ENCODE measurements around the gene ASB1.

Gene ASB1

DNA sequence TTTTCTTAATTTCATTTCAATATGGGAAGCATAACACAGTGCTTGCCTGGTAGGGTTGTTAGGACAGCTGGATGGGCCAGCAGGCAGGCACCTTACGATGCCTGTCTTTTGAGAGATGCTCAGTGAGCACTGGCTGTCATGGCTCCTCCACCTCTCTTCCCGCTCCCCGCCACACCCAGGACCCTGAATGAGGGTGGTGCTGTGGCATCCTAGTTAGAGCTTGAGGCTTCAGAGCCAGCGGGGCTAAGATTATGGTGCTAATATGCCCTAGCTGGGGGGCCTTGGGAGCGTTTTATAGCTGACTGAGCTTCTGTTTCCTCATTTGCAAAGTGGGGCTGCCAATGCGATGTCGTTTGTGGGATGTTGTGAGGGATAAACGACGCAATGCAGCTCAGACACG, 37.7 kb downstream of the ASB1 start:
- no peak for FAIRE-seq
- DNase-seq (ENCODE audit: insufficient read length, low spot score), result no peak

DNA sequence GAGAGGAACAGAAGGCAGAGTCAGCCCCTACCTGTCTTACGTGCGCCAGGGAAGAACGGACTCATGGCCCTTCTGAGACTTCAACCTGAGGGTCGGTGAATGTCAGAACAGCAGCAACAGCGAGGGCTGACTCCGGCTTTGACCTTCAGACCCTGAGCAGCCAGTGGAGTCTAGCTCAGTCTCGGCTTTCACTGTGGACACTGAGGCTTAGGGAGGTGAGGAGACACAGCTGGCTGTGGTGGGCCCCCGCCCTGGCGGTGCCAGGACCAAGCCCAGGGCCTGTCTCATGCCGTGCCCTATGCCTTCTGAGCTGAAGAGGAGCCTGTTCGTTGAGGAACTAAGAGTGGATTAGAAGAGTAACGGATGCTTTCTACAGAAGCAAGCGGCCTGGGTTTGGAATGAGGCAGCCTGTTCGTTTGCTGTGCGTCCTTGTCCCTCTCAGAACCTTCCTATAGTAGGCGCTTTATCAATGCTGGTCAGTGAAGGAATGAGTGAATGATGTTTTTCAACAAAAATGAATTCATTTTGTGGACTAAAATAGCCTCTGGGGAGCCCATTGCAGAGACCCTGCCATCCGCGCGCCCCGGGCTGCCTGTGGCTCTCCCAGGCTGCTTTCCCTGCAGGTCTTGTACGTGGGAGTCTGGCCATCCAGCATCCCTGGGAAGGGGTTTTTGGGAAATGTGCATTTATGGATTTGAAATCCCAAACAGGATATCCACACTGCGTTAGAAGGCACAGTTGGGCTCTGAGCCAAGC, 38.9 kb downstream of the ASB1 start:
- no peak for FAIRE-seq
- DNase-seq (ENCODE audit: insufficient read length, low spot score), result no peak

DNA sequence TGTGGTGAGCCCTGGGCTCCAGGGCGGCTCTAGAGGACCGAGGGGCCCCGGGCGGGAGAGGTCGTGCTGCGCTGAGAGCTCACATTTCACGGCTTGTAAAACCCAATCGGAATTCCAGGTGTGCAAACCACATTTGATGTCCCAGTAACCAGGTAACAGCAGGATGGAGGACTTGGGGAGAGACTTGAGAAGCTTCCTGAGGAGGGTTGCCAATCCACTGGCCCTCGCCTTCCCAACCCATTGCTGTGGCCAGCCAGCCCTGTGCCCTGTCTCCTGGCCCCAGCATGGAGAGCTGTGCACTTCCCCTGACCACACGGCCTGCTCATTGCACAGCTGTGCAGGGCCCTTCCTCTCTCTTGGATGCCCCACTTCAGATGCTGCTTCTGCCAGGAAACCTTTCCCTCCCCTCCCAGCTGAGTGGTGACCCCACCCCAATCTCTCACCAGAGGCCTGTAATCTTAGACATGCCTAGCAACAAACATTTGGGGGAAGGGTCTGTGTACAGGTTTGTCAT, 39.6 kb downstream of the ASB1 start:
- FAIRE-seq, result no peak
- DNase-seq (ENCODE audit: insufficient read length, low spot score), result no peak

DNA sequence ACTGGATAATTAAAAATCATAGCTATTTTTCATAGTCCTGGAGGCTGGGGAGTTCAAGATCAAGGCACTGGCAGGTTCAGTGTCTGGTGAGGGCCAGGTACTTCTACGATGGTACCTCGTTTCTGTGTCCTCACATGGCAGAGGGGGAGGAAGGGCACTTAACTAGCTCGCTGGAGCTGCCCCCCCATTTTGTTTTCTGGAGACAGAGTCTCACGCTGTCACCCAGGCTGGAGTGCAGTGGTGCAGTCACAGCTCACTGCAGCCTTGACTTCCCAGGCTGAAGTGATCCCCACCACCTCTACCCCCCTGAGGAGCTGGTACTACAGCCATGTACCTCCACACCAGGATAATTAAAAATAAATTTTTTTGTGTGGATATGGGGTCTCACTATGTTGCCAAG, 40.3 kb downstream of the ASB1 start:
- FAIRE-seq (no peak), DNase-seq (ENCODE audit: insufficient read length, low spot score) (no peak)

DNA sequence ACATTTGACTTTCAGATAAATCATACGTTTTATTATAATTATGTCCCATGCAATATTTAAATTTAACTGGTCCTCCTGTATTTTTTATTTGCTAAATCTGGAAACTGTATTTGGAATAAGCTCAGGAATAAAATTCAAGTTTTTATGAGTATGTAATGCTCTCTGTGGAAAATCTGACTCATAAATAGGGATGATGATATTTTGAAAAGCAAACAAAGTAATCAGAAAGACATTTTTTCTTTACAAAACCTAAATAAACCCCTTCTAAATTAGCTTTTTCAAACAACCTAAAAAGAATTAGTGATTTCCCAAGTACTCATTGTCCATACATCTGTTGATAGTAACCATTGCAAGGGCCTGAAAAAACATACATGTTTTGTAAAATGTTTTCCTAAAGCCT, 41.1 kb downstream of the ASB1 start:
- no peak for FAIRE-seq
- no peak for DNase-seq (ENCODE audit: insufficient read length, low spot score)

DNA sequence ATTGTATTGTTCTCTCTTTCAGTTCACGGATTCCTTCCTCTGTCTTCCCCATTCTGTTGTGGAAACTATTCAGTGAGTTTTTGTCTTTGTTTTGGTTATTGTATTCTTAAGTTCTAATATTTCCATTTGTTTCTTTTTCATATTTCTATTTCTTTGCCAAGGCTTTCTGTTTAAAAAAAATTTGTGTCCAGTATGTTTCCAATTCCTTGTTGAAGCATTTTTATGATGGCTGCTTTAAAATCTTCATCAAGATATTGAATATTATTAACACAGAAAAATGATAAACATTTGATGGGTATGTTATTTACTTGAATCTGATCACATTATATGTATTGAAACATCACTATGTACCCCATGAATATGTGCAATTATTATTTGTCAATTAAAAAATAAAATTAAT, 42.4 kb downstream of the ASB1 start:
- no peak for FAIRE-seq
- no peak for DNase-seq (ENCODE audit: insufficient read length, low spot score)

DNA sequence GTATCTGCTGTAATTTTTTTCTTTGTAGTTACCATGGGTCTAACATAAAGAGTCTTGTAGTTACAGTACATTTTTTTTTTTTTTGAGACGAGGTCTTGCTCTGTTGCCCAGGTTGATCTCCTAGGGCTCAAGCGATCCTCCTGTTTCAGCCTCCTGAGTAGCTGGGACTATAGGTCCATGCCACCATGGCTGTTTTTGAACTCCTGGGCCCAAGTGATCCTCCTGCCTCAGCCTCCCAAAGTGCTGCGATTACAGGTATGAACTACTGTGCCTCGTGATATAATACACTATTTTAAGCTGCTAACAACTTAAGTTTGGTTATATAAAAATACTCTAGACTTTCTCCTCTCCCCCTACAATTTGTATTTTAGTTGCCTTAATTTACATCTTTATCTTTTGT, 46.3 kb downstream of the ASB1 start:
- FAIRE-seq, result no peak
- DNase-seq (ENCODE audit: insufficient read length, low spot score), result no peak

DNA sequence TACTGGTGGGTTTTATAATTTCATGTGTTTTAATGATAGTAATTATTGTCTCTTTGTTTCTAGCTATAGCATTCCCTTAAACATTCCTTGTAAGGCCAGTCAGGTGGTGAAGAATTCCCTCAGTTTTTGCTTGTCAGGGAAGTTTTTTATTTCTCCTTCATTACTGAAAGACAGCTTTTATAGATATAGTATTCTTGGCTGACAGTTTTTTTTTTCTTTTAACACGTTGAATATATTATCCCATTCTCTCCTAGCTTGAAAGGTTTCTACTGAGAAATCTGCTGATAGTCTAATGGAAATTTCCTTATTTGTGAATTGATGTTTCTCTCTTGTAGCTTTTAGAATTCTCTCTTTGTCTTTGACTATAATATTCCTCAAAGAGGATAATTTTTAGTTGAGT, 46.8 kb downstream of the ASB1 start:
- FAIRE-seq, result no peak
- DNase-seq (ENCODE audit: insufficient read length, low spot score), result no peak

DNA sequence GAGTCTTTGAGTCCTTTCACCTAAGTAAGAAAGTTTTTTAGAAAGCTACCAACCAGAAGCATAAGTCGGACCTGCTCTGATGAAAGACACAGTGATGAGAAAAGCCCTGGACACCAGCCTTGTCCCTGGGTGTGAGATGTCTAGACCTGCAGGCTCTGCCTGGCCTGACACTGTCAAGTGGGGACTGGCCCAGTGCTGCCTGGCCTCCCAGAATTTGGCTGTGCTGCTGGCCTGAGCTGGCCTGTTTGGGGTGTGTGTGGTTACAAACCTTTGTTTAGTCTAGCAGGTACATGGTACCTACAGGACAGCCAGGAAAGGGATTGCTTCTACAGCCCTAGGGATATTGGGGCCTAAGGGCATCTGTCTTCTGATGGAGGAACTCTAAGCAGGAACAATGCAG, 48.3 kb downstream of the ASB1 start:
- FAIRE-seq, result no peak
- no peak for DNase-seq (ENCODE audit: insufficient read length, low spot score)

DNA sequence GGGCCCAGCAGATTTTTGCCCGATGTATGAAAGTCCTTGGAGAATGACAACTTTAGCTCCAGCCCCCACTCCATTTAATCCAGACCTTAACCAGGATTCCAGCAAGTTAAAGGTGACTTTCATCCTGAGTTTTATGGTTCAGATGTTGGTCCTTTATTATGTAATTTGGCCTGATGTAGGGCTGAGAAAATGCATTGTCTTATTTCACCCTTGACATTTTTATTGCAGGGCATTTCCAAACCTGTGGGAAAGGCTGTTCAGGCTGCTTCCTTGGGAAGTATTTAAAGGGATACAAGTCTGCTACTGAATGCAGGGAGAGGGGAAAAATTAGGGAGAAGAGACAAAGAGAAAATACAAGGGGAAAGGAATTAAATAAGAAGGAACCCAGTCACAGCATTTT, 48.8 kb downstream of the ASB1 start:
- DNase-seq (ENCODE audit: insufficient read length, low spot score) (no peak), FAIRE-seq (no peak)

DNA sequence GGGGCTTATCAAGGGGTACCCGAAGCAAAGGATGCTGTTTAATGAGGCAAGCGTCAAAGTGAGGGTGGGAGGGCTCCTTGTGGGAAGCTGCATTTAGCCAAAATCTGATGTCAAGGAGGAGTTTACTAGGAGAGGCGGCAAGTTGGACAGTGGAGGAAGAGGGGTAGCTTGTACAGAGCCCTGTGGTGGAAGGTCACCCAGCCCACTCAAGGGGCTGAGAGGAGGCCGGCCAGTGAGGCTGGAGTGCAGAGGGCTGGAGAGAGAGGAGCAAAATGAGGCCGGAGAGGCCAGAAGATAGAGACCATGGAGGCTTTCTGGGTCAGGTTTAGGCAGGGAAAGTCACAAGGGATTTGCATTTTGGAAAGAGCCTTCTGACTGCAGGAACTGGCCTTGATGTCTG, 49.5 kb downstream of the ASB1 start:
- DNase-seq (ENCODE audit: insufficient read length, low spot score), result no peak
- no peak for FAIRE-seq

DNA sequence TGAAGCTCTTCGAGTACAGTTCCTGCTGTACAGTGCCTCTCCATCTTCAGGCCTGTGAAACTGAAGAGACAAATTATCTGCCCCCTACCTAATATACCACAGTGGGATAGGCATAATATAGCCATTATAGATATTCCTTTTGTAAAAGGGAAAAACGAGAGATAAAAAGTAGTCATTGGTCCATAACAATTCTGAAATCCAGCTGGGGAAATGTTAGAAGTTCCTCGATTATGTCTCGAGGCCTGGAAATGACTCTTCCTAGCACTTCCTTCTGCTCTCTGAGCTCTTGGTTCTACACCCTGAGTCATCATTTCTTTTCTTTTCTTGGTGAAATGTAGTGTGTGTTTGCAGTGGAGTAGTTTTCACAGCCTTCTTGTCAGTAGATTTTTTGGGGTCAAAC, 51.5 kb downstream of the ASB1 start:
- FAIRE-seq (no peak), DNase-seq (ENCODE audit: insufficient read length, low spot score) (no peak)

DNA sequence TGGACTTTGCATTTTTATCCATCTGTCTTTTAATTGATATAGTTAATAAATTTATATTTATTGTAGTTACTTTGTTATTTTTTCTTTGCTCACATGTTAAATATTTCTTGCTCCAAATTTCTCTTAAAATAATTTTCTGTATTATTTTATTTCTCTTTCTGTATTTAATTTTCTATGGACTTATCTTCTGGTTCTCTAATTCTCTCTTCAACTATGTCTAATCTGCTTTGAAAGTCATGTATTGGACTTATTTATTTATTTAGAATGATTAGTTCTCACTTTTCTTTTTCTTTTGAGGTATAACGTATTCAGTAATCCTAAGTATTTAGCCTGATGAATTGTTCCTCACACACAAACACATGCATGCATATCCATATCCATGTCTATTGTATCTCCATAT, 53.1 kb downstream of the ASB1 start:
- DNase-seq (ENCODE audit: insufficient read length, low spot score) (no peak), FAIRE-seq (no peak)

DNA sequence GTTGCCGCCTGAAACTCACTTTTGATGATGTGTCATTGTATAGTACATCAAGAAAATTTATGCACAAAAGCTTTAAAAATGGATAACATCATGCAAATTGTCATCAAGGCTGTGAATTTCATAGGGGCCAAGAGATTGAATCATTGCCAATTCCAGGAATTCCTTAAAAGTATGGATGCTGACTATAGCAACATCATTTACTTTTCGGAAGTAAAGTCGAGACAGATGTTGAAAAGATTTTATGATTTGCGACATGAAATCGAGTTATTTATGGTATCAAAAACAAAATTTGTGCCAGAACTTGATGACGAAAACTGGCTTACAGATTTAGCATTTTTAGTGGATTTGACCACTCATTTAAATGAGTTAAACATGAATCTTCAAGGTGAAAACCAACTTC, 56.3 kb downstream of the ASB1 start:
- FAIRE-seq (no peak), DNase-seq (ENCODE audit: insufficient read length, low spot score) (no peak)

DNA sequence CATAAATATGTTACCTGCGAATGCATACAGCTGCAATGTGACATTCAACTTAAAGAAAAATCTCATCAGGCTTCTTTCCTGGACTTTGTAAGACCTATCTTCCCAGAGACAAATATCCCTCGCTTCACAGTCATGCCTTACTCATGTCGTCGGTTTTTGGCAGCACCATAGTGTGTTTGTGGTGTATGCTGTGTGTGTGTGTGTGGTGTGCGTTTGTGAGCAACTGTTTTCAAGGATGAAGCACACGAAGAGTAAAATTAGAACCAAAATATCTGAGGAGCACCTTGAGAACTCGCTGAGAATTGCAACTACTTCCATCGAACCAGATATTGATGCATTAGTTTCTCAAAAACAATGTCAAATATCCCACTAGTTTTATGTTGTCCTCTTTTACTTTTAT, 56.9 kb downstream of the ASB1 start:
- FAIRE-seq (no peak), DNase-seq (ENCODE audit: insufficient read length, low spot score) (no peak)

DNA sequence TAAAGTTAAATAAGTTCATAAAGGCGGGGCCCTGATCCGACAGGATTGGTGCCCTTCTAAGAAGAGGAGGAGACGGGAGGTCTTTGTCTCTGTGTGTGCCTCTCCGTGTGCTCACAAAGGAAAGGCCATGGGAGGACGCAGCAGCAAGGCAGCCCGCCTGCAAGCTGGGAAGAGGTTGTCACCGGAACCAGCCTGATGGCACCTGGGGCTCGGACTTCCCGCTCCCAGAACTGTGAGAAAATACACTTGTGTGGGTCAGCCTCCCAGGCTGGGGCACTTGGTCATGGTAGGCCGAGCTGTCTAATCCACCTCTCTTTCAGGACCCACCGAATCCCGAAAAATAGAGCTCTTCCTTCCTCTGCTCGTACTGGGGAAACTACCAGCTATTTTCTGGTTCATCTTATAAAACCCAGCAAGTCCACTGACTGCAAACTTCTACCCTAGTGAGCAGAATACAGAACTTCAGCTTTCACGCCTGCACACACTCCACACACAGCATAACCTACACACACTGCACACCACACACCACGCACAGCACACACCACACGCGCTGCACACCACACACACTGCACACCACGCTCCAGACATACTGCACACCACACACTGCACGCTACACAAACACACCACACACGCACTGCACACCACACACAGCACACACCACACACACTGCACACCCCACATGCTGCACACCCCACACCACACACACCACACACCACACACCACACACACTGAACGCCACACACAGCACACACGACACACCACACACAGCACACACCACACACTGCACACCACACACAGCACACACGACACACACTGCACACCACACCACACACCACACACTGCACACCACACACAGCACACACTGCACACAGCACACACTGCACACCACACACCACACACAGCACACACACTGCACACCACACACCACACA, 58.1 kb downstream of the ASB1 start:
- DNase-seq (ENCODE audit: insufficient read length, low spot score) (no peak), FAIRE-seq (no peak)

DNA sequence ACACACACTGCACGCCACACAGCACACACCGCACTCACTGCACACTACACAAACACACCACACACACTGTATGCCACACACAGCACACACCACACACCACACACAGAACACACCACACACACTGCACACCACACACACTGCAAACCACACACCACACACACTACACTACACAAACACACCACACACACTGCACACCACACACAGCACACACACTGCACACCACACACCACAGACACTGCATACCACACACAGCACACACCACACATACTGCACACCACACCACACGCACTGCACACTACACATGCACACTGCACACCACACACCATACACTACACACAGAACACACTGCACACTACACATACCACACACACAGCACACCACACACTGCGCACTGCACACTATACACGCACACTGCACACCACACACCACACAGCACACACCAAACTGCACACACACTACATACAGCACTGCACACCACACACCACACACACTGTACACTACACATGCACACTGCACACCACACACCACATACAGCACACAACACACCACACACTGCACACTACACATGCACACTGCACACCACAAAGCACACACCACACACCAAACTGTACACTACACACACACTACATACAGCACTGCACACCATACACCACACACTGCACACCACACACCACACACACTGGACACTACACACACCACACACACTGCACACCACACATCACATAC, 59.6 kb downstream of the ASB1 start:
- FAIRE-seq, result no peak
- no peak for DNase-seq (ENCODE audit: insufficient read length, low spot score)

DNA sequence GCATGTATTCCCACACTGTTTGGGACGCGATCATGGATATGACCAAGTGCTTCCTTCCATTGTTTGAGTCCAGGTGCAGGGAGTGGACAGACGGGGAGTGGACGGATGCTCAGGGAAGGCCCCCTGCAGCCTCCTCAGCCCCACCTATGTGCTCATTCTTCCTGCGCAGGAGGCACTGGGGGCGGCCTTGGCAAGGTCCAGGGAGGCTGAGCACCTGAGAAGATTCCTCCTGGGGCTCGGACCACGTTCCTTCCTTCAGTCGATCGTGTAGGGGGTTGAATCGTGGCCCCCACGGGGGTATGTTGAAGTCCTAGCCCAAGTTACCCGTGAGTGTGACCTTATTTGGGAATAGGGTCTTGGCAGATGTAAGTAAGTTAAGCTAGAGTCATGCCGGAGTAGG, 60.4 kb downstream of the ASB1 start:
- no peak for FAIRE-seq
- DNase-seq (ENCODE audit: insufficient read length, low spot score), result no peak

DNA sequence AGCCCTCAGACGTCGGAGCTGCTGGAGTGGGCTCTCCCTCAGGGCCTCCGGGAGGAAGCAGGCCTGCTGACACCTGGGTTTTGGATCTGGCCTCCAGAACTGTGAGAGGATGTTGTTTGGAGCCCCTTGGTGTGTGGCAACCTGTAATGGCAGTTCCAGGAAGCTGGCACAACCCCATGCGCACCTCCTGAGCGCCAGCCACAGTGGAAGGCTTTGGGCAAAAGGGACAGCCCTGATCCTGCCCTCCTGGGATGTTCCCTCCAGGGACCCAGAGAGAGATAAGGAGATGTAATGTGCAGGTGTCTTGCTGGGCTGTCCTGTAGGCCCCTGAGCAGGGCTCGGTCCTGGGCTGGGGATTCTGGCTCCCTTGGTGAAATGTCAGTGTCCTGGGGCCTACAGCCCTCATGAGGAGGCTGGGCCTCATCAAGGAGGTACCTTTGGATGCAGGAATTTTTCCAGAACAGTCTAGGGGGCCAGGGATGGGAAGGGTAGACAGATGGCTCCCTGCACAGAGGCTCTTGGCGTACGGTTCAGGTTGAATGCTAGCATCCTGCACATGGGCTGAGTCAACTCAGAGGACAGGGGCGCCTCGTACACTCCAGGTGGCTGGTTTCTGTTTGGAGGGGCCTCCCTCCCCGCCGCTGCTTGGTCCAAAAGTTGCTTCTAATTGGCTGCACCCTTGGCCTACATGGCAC, 61.1 kb downstream of the ASB1 start:
- DNase-seq (ENCODE audit: insufficient read length, low spot score) (no peak), FAIRE-seq (no peak)

DNA sequence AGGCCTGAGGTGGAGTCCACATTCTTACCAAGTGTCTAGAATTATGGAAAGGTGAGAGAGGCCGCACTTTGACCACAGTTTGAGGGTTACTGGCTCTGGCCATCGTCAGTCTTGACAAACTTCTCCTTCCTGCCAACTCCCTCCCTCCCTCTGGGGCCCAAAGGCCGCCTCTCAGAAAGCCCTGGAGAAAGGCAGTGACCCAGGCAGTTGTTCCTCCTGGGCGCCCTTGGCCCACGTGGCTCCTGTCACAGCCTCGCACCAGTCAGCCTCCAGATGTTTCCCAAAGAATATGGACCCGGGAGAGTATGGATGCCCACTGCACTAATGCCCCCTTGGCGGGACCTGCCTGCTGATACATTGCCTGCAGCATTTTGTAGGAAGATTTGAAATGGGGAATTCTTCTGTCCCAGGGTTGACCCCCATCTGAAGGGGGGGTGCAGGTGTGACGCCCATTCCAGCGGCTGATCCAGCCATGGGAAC, 61.7 kb downstream of the ASB1 start:
- FAIRE-seq, result no peak
- DNase-seq (ENCODE audit: insufficient read length, low spot score), result no peak

DNA sequence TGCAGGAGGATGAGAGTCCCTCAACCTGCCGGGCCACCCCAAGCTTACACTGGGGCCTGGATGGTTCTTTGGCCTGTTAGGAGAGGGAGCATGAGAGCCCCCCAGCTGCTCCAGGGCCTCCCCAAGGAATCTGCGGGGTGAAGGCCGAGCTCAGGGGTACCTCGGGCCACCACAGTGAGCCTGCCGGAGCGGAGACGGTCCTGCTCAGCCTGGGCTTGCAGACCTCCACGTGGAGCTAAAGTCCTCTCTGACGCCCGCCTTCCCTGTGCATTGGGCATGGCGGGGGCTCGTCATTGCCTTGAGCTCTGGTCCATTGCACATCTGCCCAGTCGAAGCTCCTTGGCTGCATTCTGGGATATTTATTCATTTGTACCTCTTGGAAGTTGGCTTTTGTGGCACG, 62.7 kb downstream of the ASB1 start:
- FAIRE-seq (no peak), DNase-seq (ENCODE audit: insufficient read length, low spot score) (no peak)

All from GM19239 (cell line).